ENCODE data around the gene IGF2R.
A peak's percentile ranks its signal among the peaks of the same experiment; 100 is the strongest.

The IGF2R gene

DNA sequence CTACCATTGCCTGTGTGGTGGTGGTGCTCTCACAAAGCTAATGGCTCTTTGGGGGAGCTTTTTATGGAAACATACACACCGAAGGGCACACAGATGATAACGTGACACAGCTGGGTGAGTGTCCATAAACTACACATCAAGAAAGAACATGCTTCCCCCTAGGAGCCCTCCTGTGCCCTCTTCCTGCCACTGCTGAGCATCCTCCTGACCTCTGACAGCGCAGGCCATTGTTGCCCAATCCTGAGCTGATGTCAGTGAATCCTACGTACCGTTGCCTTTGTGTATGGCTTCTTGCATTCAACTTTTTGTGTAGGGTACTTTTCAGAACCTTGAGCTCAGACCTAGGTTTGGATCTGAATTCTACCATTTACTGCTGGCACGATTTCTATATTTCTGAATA, 86.9 kb downstream of the IGF2R start:
- Histone ChIP-seq H3K27ac (ENCODE audit: low read length) (0 out of 2 replicates have a peak overlapping the region, but pooled peaks have one; percentile 2), H3K79me2 (ENCODE audit: insufficient read depth, low read length) (peaks cover 16% of the 10 kb centered on the region), H2AFZ (ENCODE audit: low read depth, low read length) (no peak overlapping the region), H4K20me1 (ENCODE audit: insufficient read depth, low read length) (peaks cover 61% of the 10 kb centered on the region), H3K4me2 (ENCODE audit: insufficient read depth, low read length) (no peak overlapping the region), H3K27me3 (ENCODE audit: insufficient read depth, low read length, poor library complexity) (no peaks in the 10 kb centered on the region), H3K4me3 (ENCODE audit: low read depth in 1 of 2, low read length in 2 of 2) (no peak overlapping the region), H3K36me3 (ENCODE audit: insufficient read depth, low read length) (peaks cover 97% of the 10 kb centered on the region), H3K9ac (ENCODE audit: low read depth, low read length) (no peak overlapping the region), H3K9me3 (ENCODE audit: insufficient read depth, low read length, severe bottlenecking) (no peaks in the 10 kb centered on the region), H3K4me1 (ENCODE audit: insufficient read depth, low read length) (peaks cover 9% of the 10 kb centered on the region)
- no peak for DNase-seq
- no peak for ATAC-seq (ENCODE audit: insufficient read depth, low read depth)
- TF ChIP-seq EZH2 (IDR thresholded peaks at IDR 0.05; ENCODE audit: borderline replicate concordance, low read depth, low read length, severe bottlenecking) (no peak), CTCF (IDR thresholded peaks at IDR 0.05; ENCODE audit: borderline replicate concordance, extremely low read depth, low read length, poor library complexity, severe bottlenecking) (no peak)

DNA sequence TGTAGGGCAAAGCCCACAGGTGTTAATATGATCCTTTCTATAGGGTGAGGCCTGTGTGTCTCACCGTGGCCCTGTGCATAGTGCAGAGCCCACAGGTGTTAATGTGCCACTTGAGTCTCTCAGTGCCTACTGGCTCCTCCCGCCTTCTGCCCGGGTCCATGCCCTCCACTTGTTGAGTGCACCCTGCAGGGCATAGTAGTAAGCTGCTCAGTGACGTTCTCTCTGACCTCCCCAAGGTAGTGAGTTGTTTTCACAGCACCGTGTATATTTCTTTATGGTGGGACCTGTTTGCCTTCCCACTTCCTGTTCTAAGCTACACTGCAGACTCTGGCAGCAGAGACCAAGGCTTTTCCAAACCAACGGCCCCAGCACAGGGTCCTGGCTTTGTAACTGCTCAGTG, 88.2 kb downstream of the IGF2R start:
- H3K4me2 ChIP-seq (ENCODE audit: insufficient read depth, low read length): no peak overlapping the region
- peaks cover 95% of the 10 kb centered on the region for H3K36me3 ChIP-seq (ENCODE audit: insufficient read depth, low read length)
- H3K27me3 ChIP-seq (ENCODE audit: insufficient read depth, low read length, poor library complexity): no peaks in the 10 kb centered on the region
- no peak for TF ChIP-seq CTCF (IDR thresholded peaks at IDR 0.05; ENCODE audit: borderline replicate concordance, extremely low read depth, low read length, poor library complexity, severe bottlenecking)
- no peak for TF ChIP-seq EZH2 (IDR thresholded peaks at IDR 0.05; ENCODE audit: borderline replicate concordance, low read depth, low read length, severe bottlenecking)
- peaks cover 50% of the 10 kb centered on the region for H4K20me1 ChIP-seq (ENCODE audit: insufficient read depth, low read length)
- H3K4me3 ChIP-seq (ENCODE audit: low read depth in 1 of 2, low read length in 2 of 2): no peak overlapping the region
- DNase-seq: no peak
- H3K79me2 ChIP-seq (ENCODE audit: insufficient read depth, low read length): peaks cover 10% of the 10 kb centered on the region; the same call in 1 of the 2 replicates
- no peaks in the 10 kb centered on the region for H3K4me1 ChIP-seq (ENCODE audit: insufficient read depth, low read length)
- no peak overlapping the region for H2AFZ ChIP-seq (ENCODE audit: low read depth, low read length)
- peak overlapping the region; percentile 52 for H3K27ac ChIP-seq (ENCODE audit: low read length)
- H3K9ac ChIP-seq (ENCODE audit: low read depth, low read length): no peak overlapping the region
- peak; percentile 57; the same call in 2 of the 3 replicates for ATAC-seq (ENCODE audit: insufficient read depth, low read depth)
- H3K9me3 ChIP-seq (ENCODE audit: insufficient read depth, low read length, severe bottlenecking): no peaks in the 10 kb centered on the region

GRCh38 chr6:160058603-160059215, 89.8 kb downstream of the IGF2R start:
- Histone ChIP-seq H3K27ac (ENCODE audit: low read length) (no peak overlapping the region), H2AFZ (ENCODE audit: low read depth, low read length) (no peak overlapping the region), H3K9me3 (ENCODE audit: insufficient read depth, low read length, severe bottlenecking) (no peaks in the 10 kb centered on the region), H4K20me1 (ENCODE audit: insufficient read depth, low read length) (peaks cover 46% of the 10 kb centered on the region), H3K36me3 (ENCODE audit: insufficient read depth, low read length) (peaks cover 96% of the 10 kb centered on the region), H3K4me2 (ENCODE audit: insufficient read depth, low read length) (no peak overlapping the region), H3K9ac (ENCODE audit: low read depth, low read length) (no peak overlapping the region), H3K4me1 (ENCODE audit: insufficient read depth, low read length) (no peaks in the 10 kb centered on the region), H3K79me2 (ENCODE audit: insufficient read depth, low read length) (peaks cover 10% of the 10 kb centered on the region; the same call in 1 of the 2 replicates), H3K4me3 (ENCODE audit: low read depth in 1 of 2, low read length in 2 of 2) (no peak overlapping the region), H3K27me3 (ENCODE audit: insufficient read depth, low read length, poor library complexity) (no peaks in the 10 kb centered on the region)
- TF ChIP-seq EZH2 (IDR thresholded peaks at IDR 0.05; ENCODE audit: borderline replicate concordance, low read depth, low read length, severe bottlenecking) (no peak), CTCF (IDR thresholded peaks at IDR 0.05; ENCODE audit: borderline replicate concordance, extremely low read depth, low read length, poor library complexity, severe bottlenecking) (no peak)
- DNase-seq (no peak), ATAC-seq (ENCODE audit: insufficient read depth, low read depth) (no peak)
